Kidney (tissue), 14 donors: Measurements from ENCODE around the gene ZC3H12D. TPM values are rescaled to one million over a fixed set of nuclear protein-coding genes. Genes with fewer than 3 reads are reported as not detected.

Experiments
- DNase-seq, 5 donors: peaks; one replicate each; pipeline ENCODE4 v3.0.0-alpha.2; 2013 to 2020
- FAIRE-seq: peaks from 2 replicates; lab custom pipeline; 2012; peaks lifted over from hg19 to GRCh38; lab: Jason Lieb, UNC
- H3K27ac ChIP-seq, 2 donors: one replicate each; pipeline ENCODE4 v1.7.0; 2013; ENCODE audit warnings: low read depth in 2 of 2, low read length in 2 of 2, inconsistent platforms in 1 of 2
- H3K27me3 ChIP-seq: one replicate; pipeline ENCODE4 v1.7.1; 2013; ENCODE audit warnings: low read length, inconsistent platforms; ENCODE audit not compliant: control insufficient read depth, insufficient read depth
- H3K36me3 ChIP-seq, 3 donors: one replicate each; pipeline versions ENCODE4 v1.7.0 to v1.7.1; 2013; ENCODE audit warnings: low read length in 3 of 3, control low read depth in 1 of 3, inconsistent platforms in 1 of 3; ENCODE audit not compliant: insufficient read depth in 3 of 3, control insufficient read depth in 2 of 3
- H3K4me1 ChIP-seq, 3 donors: one replicate each; pipeline versions ENCODE4 v1.7.0 to v1.7.1; 2013; ENCODE audit warnings: low read length in 3 of 3, inconsistent platforms in 1 of 3, low read depth in 1 of 3; ENCODE audit not compliant: control insufficient read depth in 2 of 3, insufficient read depth in 2 of 3
- H3K4me3 ChIP-seq, 3 donors: one replicate each; pipeline versions ENCODE4 v1.7.0 to v1.8.1; 2013; ENCODE audit warnings: low read length in 3 of 3, control low read depth in 1 of 3, inconsistent platforms in 1 of 3
- H3K9ac ChIP-seq, 3 donors: one replicate each; pipeline versions ENCODE4 v1.7.0 to v1.7.1; 2013; ENCODE audit warnings: low read length in 3 of 3, control low read depth in 1 of 3, inconsistent platforms in 1 of 3
- H3K9me3 ChIP-seq, 3 donors: one replicate each; pipeline versions ENCODE4 v1.7.0 to v1.7.1; 2013; ENCODE audit warnings: low read length in 3 of 3, control low read depth in 1 of 3, inconsistent platforms in 1 of 3; ENCODE audit not compliant: control insufficient read depth in 2 of 3, insufficient read depth in 1 of 3
- CTCF ChIP-seq: IDR thresholded peaks from 3 replicates; pipeline ENCODE4 v1.5.1; 2012; ENCODE audit warnings: mild to moderate bottlenecking, moderate library complexity, borderline replicate concordance; ENCODE audit not compliant: insufficient read depth; ENCODE audit errors: extremely low read depth
- intact Hi-C: fragments of 100-400 bp; cut with DNase I; formaldehyde crosslinking; loops from one replicate; pipeline ENCODE4 v1.11.1; 2022
- polyA plus RNA-seq: library from polyadenylated mRNA; stranded (reverse); fragments of 350-450 nt; fragmentation: Illumina TruSeq; extraction: RNeasy Lipid Tissue Mini Kit (QIAGEN cat#74804); gene quantifications from one replicate; pipeline ENCODE4 v1.2.3, GENCODE V29; 2014; ENCODE audit warnings: low read depth, low replicate concordance; ENCODE audit not compliant: insufficient read depth
- total RNA-seq: library from RNA; stranded (reverse); fragmentation: NEBNext Ultra II Directional; extraction: Animal tissue kit (Norgen Biotek cat#: 25700); gene quantifications from one replicate; pipeline ENCODE4 v1.2.1, GENCODE V29; 2021
- donor health status: control.
- donor health status: control.
- donor health status: control.
- donor health status: control.
- donor health status: control.
- donor health status: DM: yes; HTN: yes; CAD: no.
- donor health status: Normal renal cell carcinoma (clear cell type).

The ZC3H12D gene
- total and polyA plus RNA-seq, 2 donors from 2014 or later, result 0.82 to 3.7 TPM

GRCh38 chr6:149470948-149471347 is 13.9 kb downstream of the ZC3H12D start:
- intact Hi-C loops, result no loop called here
- H3K4me3 ChIP-seq, result no peak overlapping the region
- FAIRE-seq, result no peak
- H3K9ac ChIP-seq, result no peak overlapping the region
- no peaks in the 10 kb centered on the region for H3K36me3 ChIP-seq
- H3K4me1 ChIP-seq, result peaks cover 0 to 8% (median 3%) of the 10 kb centered on the region in 3 donors
- no peak for DNase-seq
- H3K9me3 ChIP-seq, result no peaks in the 10 kb centered on the region
- no peaks in the 10 kb centered on the region for H3K27me3 ChIP-seq
- H3K27ac ChIP-seq, result no peak overlapping the region
- TF ChIP-seq CTCF, result no peak

- DNase-seq, result no peak
- H3K9me3 ChIP-seq, result no peaks in the 10 kb centered on the region
- no peak overlapping the region for H3K27ac ChIP-seq
- H3K27me3 ChIP-seq, result no peaks in the 10 kb centered on the region
- FAIRE-seq, result no peak
- H3K36me3 ChIP-seq, result no peaks in the 10 kb centered on the region
- intact Hi-C loops, result no loop called here
- H3K9ac ChIP-seq, result no peak overlapping the region
- H3K4me3 ChIP-seq, result no peak overlapping the region
- H3K4me1 ChIP-seq, result peaks cover 0 to 8% (median 3%) of the 10 kb centered on the region in 3 donors
- TF ChIP-seq CTCF, result no peak
These were observed 16.6 kb downstream of the ZC3H12D start for GRCh38 chr6:149468179-149468578.

- no peak for TF ChIP-seq CTCF
- FAIRE-seq, result no peak
- intact Hi-C loops, result no loop called here
These were observed 17.5 kb downstream of the ZC3H12D start for GRCh38 chr6:149467265-149467664.

GRCh38 chr6:149464411-149464810 is 20.4 kb downstream of the ZC3H12D start:
- peaks cover 0 to 2% (median 0%) of the 10 kb centered on the region in 3 donors for H3K36me3 ChIP-seq
- intact Hi-C loops, result no loop called here
- no peak overlapping the region for H3K9ac ChIP-seq
- peaks cover 0 to 8% (median 3%) of the 10 kb centered on the region in 3 donors for H3K4me1 ChIP-seq
- DNase-seq (peak in 1 of 5 donors; percentile 36), FAIRE-seq (no peak)
- H3K9me3 ChIP-seq, result no peaks in the 10 kb centered on the region
- no peak overlapping the region for H3K4me3 ChIP-seq
- H3K27ac ChIP-seq, result no peak overlapping the region
- no peaks in the 10 kb centered on the region for H3K27me3 ChIP-seq
- TF ChIP-seq CTCF, result no peak

More at GRCh38 chr6:149467265-149467664, 17.5 kb downstream of the ZC3H12D start:
- Histone ChIP-seq H3K4me3 (no peak overlapping the region), H3K36me3 (no peaks in the 10 kb centered on the region), H3K9me3 (no peaks in the 10 kb centered on the region), H3K9ac (no peak overlapping the region), H3K27ac (no peak overlapping the region), H3K4me1 (peaks cover 0 to 8% (median 3%) of the 10 kb centered on the region in 3 donors), H3K27me3 (no peaks in the 10 kb centered on the region)
- DNase-seq, result no peak
